HL-60 (cell line): ENCODE data around the gene AFDN.

Source experiments
- DNase-seq, 2 experiments: peaks; one replicate each; pipeline ENCODE4 v3.0.0-alpha.2; 2010 to 2020; ENCODE audit warnings: low read depth in 1 of 2, low spot score in 1 of 2
- H3K27ac ChIP-seq: fragments of 250-450 bp; sonication (Bioruptor Pico); replicated peaks from 2 replicates; pipeline ENCODE4 v1.5.1; 2020; ENCODE audit warnings: mild to moderate bottlenecking, moderate library complexity
- H3K27me3 ChIP-seq: fragments of 250-450 bp; sonication (Bioruptor Pico); 2 replicates; pipeline ENCODE4 v1.5.1; 2021; ENCODE audit warnings: mild to moderate bottlenecking, moderate library complexity; ENCODE audit not compliant: insufficient read depth, poor library complexity, severe bottlenecking
- H3K4me3 ChIP-seq: replicated peaks from 2 replicates; pipeline ENCODE4 v1.5.1; 2011; ENCODE audit warnings: mild to moderate bottlenecking, control low read depth, low read length; ENCODE audit not compliant: insufficient read depth
- GABPA ChIP-seq: IDR thresholded peaks from 2 replicates; pipeline ENCODE4 v1.6.1; 2012; ENCODE audit warnings: low read depth
- POLR2AphosphoS5 ChIP-seq: IDR thresholded peaks from 2 replicates; pipeline ENCODE4 v1.6.1; 2012; ENCODE audit warnings: low read depth
- SPI1 ChIP-seq: IDR thresholded peaks from 2 replicates; pipeline ENCODE4 v1.6.1; 2012; ENCODE audit warnings: low read depth, mild to moderate bottlenecking, borderline replicate concordance
- TF ChIP-seq, protein P1 (sequence below): IDR thresholded peaks from one replicate; pipeline ENCODE4 v1.5.1; 2011; ENCODE audit warnings: low read length, control low read depth, inconsistent platforms; ENCODE audit not compliant: insufficient read depth
- TF ChIP-seq, protein P2 (sequence below): IDR thresholded peaks from 2 replicates; pipeline ENCODE4 v1.6.1; 2012; ENCODE audit warnings: low read depth; ENCODE audit not compliant: insufficient replicate concordance

Gene AFDN

DNA sequence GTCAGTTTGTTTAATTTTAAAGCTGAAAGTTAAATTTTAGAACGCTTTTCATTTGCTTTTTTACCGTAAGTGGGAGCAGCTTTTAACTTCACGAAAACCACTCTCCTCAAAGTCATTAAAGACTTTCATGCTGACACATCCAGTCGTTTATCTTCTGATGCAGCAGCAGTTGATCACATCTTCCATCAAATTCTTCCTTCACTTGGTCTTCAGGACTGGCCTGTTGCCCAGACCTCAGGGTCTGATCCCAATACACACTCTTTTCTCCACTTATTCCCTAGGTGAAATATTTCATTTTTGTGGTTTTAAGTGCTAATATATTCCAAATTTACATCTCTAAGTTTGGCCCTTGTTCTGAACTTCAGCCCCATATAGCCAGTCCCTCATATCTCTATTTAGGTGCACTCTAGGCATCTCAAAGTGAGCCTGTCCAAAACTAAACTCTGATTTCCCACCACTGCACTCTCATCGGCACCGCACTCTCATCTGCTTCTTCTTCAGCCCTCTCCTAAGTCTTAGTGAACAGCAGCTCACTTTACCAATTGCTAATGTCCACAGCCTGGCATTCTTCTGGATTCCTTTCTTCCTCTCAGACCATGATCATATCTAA, 20.4 kb downstream of the AFDN start:
- H3K27me3 ChIP-seq = no peaks in the 10 kb centered on the region
- DNase-seq = no peak
- no peak overlapping the region for H3K4me3 ChIP-seq
- TF ChIP-seq POLR2AphosphoS5 (no peak), SPI1 (no peak), GABPA (no peak)
- TF ChIP-seq, protein P1, sequence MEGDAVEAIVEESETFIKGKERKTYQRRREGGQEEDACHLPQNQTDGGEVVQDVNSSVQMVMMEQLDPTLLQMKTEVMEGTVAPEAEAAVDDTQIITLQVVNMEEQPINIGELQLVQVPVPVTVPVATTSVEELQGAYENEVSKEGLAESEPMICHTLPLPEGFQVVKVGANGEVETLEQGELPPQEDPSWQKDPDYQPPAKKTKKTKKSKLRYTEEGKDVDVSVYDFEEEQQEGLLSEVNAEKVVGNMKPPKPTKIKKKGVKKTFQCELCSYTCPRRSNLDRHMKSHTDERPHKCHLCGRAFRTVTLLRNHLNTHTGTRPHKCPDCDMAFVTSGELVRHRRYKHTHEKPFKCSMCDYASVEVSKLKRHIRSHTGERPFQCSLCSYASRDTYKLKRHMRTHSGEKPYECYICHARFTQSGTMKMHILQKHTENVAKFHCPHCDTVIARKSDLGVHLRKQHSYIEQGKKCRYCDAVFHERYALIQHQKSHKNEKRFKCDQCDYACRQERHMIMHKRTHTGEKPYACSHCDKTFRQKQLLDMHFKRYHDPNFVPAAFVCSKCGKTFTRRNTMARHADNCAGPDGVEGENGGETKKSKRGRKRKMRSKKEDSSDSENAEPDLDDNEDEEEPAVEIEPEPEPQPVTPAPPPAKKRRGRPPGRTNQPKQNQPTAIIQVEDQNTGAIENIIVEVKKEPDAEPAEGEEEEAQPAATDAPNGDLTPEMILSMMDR = no peak
- TF ChIP-seq, protein P2, sequence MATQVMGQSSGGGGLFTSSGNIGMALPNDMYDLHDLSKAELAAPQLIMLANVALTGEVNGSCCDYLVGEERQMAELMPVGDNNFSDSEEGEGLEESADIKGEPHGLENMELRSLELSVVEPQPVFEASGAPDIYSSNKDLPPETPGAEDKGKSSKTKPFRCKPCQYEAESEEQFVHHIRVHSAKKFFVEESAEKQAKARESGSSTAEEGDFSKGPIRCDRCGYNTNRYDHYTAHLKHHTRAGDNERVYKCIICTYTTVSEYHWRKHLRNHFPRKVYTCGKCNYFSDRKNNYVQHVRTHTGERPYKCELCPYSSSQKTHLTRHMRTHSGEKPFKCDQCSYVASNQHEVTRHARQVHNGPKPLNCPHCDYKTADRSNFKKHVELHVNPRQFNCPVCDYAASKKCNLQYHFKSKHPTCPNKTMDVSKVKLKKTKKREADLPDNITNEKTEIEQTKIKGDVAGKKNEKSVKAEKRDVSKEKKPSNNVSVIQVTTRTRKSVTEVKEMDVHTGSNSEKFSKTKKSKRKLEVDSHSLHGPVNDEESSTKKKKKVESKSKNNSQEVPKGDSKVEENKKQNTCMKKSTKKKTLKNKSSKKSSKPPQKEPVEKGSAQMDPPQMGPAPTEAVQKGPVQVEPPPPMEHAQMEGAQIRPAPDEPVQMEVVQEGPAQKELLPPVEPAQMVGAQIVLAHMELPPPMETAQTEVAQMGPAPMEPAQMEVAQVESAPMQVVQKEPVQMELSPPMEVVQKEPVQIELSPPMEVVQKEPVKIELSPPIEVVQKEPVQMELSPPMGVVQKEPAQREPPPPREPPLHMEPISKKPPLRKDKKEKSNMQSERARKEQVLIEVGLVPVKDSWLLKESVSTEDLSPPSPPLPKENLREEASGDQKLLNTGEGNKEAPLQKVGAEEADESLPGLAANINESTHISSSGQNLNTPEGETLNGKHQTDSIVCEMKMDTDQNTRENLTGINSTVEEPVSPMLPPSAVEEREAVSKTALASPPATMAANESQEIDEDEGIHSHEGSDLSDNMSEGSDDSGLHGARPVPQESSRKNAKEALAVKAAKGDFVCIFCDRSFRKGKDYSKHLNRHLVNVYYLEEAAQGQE = no peak
- no peak overlapping the region for H3K27ac ChIP-seq

DNA sequence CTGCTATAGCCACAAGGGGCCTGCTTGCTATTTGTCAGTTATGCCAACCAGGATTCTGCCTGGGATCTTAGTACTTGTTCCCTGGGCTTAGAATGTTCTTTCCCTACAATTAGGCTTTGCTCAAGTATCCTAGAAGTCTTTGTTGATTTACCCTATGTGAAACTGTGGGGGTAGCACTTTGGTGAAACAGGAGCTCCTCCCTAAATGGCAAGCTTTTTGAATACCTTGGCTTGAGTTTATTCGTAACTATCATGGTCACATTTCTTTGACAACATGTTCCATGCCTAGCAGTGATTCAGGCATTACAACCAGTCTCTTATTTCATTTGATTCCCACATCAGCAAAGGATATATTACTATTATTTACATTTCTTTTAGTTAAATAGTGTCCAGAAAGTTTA, 21.2 kb downstream of the AFDN start:
- Histone ChIP-seq H3K27me3 (no peaks in the 10 kb centered on the region), H3K4me3 (no peak overlapping the region), H3K27ac (no peak overlapping the region)
- TF ChIP-seq GABPA (no peak), POLR2AphosphoS5 (no peak), SPI1 (no peak)
- TF ChIP-seq, protein P2 = no peak
- DNase-seq = no peak

DNA sequence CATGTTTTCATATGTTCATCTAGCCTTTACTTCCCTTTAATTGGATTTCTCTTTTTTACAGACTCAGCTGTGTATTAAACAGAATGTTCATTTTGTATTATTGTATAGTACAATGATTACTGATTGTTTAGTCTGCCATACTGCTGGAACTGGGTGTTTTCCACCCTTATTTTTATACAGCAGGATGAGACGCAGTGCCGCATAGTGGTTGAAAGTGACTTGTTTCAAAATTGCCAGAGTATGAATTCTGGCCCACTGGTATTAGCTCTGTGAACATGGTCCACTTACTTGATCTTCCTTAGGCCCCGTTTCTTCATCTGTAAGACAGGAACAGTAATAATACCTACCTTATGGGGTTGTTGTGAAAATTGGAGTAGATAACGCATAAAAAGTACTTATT, 22.1 kb downstream of the AFDN start:
- Histone ChIP-seq H3K27me3 (peaks cover 3% of the 10 kb centered on the region), H3K4me3 (no peak overlapping the region), H3K27ac (no peak overlapping the region)
- no peak for DNase-seq
- no peak for TF ChIP-seq GABPA

DNA sequence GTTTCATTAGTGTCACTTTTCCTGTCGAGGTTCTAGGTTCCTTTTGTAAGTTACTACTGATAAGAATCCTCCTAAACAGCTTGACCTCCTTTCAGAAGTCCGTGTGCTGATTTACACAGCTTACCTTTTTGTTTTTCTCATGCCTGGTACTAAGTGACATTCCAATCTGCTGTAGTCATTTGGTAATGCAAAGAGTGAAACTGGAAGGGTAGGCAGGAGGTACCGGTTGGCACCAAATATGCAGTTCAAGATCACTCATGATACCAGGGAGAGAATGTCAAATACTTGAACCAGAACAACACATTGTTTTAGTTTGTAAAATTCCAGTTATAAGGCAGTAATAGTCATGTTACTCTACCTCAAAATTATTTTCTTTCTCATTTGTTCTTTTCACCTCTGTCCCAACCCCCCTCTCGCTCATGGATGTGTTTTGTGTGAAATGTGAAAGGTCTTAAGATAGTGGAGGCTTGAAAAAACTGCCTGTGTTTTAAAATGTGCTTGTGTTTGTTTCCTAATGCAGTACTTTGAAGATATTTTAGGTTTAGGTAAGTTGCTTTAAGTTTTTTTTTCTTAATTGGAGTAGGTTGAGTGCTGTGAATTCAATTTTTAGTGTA, 23.2 kb downstream of the AFDN start:
- TF ChIP-seq, protein P2 = no peak
- no peak for TF ChIP-seq GABPA
- no peak for TF ChIP-seq SPI1
- TF ChIP-seq, protein P1 = no peak
- no peak for TF ChIP-seq POLR2AphosphoS5
- DNase-seq = no peak
- peaks cover 7% of the 10 kb centered on the region for H3K27me3 ChIP-seq
- H3K27ac ChIP-seq = no peak overlapping the region
- H3K4me3 ChIP-seq = no peak overlapping the region
